Endometrial microvascular endothelial cells (primary cell): Measurements from ENCODE around the gene SEMA7A. TPM values are rescaled to one million over a fixed set of nuclear protein-coding genes. Genes with fewer than 3 reads are reported as not detected.

Experiments used
- in situ Hi-C: cut with HindIII; loops from 2 replicates; pipeline ENCODE4 v1.10.0; 2017; ENCODE audit warnings: low sequenced_read_pairs, low pct_unique_long_range_greater_than_20kb; ENCODE audit errors: inconsistent ontology term
- total RNA-seq: library from RNA; depleted of rRNA; stranded (reverse); fragments of >200 nt; gene quantifications from one replicate; pipeline ENCODE4 v1.2.3, GENCODE V29; 2015; ENCODE audit errors: inconsistent ontology term

Gene SEMA7A
- total RNA-seq, 1 donor from 2014 or later, result 1.2 TPM

- in situ Hi-C loops, result no loop called here
These were observed 50.5 kb downstream of the SEMA7A start for GRCh38 chr15:74383286-74383685.

GRCh38 chr15:74382004-74382816 is 51.5 kb downstream of the SEMA7A start:
- in situ Hi-C loops, result no loop called here

- in situ Hi-C loops, result no loop called here
These were observed 52.3 kb downstream of the SEMA7A start for GRCh38 chr15:74381481-74381880.

GRCh38 chr15:74381190-74381453 is 52.6 kb downstream of the SEMA7A start:
- in situ Hi-C loops, result no loop called here

GRCh38 chr15:74380361-74381189 is 53.2 kb downstream of the SEMA7A start:
- in situ Hi-C loops, result no loop called here

- in situ Hi-C loops, result loop anchor here (10.0 kb wide), 2 partner anchors 66 to 116 kb away; no protein-coding TSS in a partner anchor
These were observed 54.9 kb downstream of the SEMA7A start for GRCh38 chr15:74378848-74379247.

- in situ Hi-C loops, result loop anchor here (10.0 kb wide), 2 partner anchors 67 to 117 kb away; no protein-coding TSS in a partner anchor
These were observed 55.7 kb downstream of the SEMA7A start for GRCh38 chr15:74377831-74378766.

GRCh38 chr15:74376825-74377581 is 56.8 kb downstream of the SEMA7A start:
- in situ Hi-C loops, result loop anchor here (10.0 kb wide), 2 partner anchors 68 to 118 kb away; no protein-coding TSS in a partner anchor

- in situ Hi-C loops, result loop anchor here (10.0 kb wide), 2 partner anchors 69 to 119 kb away; no protein-coding TSS in a partner anchor
These were observed 57.5 kb downstream of the SEMA7A start for GRCh38 chr15:74376226-74376625.

- in situ Hi-C loops, result loop anchor here (10.0 kb wide), 2 partner anchors 70 to 120 kb away; no protein-coding TSS in a partner anchor
These were observed 58.5 kb downstream of the SEMA7A start for GRCh38 chr15:74375303-74375693.

- in situ Hi-C loops, result loop anchor here (10.0 kb wide), 2 partner anchors 70 to 120 kb away; no protein-coding TSS in a partner anchor
These were observed 59.0 kb downstream of the SEMA7A start for GRCh38 chr15:74374648-74375302.

GRCh38 chr15:74373731-74374647 is 59.8 kb downstream of the SEMA7A start:
- in situ Hi-C loops, result loop anchor here (10.0 kb wide), 2 partner anchors 71 to 121 kb away; no protein-coding TSS in a partner anchor

- in situ Hi-C loops, result loop anchor here (10.0 kb wide), 2 partner anchors 72 to 122 kb away; no protein-coding TSS in a partner anchor
These were observed 60.6 kb downstream of the SEMA7A start for GRCh38 chr15:74373056-74373650.

- in situ Hi-C loops, result loop anchor here (10.0 kb wide), 2 partner anchors 74 to 124 kb away; no protein-coding TSS in a partner anchor
These were observed 63.3 kb downstream of the SEMA7A start for GRCh38 chr15:74370471-74370870.

- in situ Hi-C loops, result loop anchor here (10.0 kb wide), 2 partner anchors 75 to 125 kb away; no protein-coding TSS in a partner anchor
These were observed 64.0 kb downstream of the SEMA7A start for GRCh38 chr15:74369756-74370155.
